ENCODE measurements around the gene LOXL3.

Gene LOXL3

DNA sequence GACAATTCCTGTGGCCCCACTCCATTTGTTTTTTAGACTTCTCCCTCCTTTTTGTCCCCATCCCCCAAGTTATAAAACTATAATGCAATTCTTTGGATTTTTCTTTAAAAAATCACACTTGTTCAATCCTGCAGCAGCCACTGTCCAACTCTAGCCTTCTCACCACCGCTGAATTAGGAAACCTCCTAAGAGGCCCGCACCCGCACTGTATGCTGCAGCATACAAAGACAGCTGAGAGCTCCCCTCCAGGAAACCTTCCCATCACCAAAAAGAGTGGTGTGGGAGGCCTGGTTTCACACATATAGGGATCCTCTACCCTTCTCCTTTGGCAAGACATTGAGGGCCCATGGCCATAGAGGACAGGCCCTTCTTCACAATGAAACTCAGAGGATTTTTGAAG, 49.2 kb downstream of the LOXL3 start:
- DNase-seq: no peak

DNA sequence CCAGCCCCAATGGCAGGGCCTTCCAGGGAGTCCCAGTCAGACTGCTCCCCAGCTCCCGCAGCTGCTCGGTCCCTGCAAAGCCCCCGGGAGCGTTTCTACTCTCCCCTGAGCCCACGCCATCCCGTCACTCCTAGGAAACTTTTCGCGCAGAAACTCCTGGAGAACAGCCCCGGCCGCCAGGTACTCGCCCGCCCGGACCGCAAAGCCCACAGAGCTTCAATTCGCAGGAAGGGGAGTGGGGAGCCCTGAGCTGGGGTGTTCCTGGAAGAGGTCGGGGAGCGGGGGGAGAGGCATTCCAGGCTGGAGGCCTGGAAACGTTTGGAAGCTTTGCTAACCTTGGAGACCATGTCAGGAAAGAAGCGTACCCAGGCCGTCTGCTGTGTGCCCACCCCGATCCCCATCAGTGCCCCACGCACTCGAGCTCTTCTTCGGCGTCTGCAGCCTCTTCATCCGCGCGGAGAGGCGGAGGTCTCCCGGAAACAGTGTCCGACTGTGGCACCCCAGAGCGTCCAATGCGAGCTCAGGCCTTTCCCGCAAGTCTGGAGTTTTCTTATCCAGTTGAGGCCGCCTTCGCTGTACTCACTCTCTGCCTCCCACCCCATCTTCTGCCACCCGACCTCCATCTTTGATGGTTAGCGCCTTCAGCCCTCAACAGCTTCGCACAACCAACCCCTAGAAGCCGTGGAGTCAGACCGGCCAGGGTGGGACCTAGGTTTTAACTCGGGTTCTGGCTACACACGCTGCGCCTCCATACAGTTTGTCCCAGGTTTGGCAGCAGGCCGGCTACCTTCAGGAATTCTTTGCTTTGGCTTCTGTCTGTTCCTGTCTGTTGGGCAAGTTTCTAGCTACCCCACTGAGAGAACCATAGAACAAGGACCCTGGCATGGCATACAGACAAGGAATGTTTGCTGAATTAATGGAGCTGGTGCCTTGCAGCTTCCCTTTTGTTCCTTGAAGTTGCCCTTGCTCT, 50.0 kb downstream of the LOXL3 start:
- no peak for DNase-seq

DNA sequence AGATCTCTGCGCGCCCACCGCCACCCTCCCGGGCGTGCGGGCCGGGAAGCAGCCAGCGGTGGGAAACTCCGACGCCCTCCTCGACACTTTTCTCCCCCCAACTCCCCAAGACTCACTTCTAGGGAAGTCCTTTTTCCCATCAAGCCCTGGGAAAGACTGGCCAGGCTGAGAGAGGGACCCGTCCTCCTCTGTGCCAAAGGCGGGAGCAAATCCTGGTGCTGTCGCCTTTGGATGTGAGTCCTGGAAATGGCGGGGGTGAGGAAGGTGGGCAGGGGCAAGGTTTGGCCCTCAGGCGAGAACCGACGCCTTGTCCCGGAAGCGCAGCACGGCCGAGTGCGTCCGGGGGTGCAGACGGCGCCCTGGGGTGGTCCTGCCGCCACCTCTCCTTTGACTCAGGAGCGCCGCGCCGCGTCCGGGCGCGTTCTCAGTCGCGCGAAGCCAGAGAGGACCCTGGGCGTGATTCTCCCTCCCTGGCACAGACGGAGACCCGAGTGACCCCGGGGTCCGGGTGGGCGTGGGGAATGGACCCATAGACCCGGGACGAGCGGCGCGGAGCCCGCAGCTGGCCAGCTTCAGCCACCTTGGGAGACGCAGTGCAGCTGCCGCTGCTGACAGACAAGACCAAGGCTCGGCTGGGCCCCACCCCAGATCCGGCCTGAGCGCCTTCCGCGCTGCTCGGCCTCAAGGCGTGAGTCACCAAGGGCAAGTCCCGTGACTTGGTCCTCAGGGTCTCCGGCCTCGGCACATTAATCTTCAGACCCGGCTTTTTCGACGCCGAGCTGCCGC, 50.8 kb downstream of the LOXL3 start:
- DNase-seq: no peak

DNA sequence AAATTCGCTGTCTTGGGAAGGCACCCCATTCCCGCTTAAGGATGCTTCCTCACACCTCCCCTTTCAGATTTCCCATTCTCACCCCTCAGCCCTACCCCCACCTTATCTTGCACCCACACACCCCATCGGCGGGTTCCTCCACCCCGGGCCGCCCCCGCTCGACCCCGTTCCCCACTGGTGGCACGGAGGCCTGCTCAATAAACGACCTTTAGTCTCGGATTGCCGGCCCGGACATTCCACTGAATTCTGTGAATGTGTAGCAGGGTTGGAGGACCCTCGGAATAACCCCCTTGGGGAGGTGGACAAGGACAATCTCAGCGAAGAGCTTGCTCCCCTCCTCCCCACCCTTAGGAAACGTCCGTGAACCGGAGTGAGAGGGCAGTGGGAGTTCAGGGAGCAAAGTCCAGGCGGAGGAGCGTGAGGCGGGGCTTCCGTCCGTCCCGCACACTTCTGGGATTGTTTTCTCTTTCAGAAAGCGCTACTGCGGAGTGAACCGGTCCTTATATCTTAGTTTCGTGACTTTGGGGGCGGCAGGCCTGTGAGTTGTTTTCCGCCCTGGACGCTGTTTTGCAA, 51.5 kb downstream of the LOXL3 start:
- DNase-seq: no peak

DNA sequence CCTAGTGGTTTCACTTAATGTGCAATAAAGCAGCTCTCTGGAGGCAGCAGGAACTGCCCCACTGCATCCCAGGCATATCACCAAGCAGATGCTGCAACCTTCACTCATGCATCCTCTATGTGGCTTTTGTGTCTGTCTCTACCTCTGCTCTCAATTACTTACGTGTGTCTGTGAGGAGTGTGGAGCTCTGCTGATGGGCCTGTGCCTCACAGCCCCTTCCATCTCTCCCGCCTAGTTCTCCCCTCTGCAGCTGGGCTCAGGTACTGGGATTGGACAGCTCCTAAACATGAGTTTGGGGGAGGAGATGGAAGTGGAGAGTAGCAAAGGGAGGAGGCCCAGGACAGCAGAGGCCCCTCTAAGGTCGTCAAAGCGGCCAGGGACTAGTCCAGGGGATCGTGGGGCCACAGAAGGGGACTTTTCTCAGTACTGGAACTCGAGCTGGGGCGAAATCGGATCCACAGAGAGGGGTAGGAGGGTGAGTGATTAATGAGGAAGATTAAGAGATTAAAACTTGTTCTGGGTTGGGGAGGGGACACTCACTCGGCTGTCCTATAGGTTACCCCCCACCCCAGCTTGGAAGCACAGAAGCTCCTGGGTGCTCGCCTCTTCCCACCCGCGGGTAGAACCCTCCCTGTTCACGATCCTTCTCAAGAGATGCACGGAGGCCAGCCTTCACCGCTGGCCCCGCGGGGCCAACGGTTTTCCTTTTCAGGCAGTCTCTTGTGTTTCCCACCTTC, 52.2 kb downstream of the LOXL3 start:
- no peak for DNase-seq

- DNase-seq: no peak
These were observed 53.2 kb downstream of the LOXL3 start for GRCh38 chr2:74500578-74500946.

DNA sequence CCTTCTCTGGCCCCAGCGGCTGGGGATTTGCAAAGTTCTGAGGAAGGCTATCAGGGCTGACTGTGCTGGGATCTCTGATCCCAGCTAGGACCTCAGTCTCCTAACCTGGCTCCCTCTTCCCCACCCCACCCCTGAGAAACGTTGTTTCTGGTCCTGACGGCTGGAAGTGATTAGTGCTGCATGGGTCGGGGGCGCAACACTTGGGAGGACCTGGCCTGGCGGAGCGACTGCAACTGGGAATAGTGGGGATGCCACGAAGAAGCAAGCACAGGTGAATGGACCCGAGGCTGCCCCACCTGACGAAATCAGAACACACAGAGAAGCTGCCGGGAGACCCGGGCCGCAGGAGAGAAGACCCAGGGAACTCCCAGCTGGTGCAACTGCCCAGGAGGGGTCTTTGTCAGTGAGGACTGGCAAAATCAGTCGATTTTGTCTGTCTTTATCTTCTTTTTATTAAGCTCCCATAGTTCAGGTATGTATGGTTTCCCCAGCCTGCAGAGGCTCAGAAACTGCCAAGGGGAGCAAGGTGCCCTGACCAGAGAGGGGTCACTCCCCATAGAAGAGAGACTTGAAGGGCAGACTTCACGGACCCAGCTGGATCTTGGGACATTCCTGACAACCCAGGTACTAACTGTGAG, 53.7 kb downstream of the LOXL3 start:
- DNase-seq: no peak

GRCh38 chr2:74499267-74499939, 54.3 kb downstream of the LOXL3 start, which contains the start of gene LBX2:
TSS of gene LBX2 (minus strand) at chr2:74499603. CDS start at chr2:74499537, 66 bp downstream.
- no peak for DNase-seq

GRCh38 chr2:74498500-74499266, 55.1 kb downstream of the LOXL3 start:
- no peak for DNase-seq

GRCh38 chr2:74497777-74498499, 55.8 kb downstream of the LOXL3 start:
- DNase-seq: no peak

DNA sequence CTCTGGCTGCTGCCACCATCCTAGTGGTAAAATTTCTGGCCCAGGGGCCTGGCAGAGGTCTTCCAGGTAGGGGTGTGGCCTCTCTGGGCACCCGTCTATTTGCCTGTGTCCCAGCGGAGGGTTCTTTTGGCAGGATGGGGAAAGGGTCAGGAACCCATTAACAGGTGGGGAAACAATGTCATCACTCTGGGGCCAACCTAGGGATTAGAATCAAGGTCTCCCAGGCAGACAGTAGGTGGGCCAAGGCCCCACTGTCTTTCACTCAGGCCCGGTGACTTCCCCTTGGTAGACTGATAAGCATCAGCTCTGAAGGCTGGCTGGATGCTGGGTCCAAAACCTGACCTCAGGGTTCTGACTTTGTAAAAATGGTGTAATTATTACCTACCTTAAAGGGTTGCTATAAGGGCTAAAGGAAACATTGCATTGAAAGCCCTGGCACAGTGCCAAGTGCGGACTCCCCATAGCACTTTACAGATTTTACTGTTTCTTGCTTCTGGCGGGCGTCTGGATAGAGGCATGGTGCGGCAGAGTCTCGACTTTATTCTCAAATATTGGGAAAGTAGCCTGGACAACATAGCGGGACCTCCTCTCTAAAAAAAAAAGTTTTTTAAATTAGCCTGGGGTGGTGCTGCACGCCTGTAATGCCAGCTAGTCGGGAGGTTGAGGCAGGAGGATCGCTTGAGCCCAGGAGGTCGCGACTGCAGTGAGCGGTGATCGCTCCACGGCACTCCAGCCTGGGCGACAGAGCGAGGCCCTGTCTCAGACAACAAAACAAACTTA, 56.6 kb downstream of the LOXL3 start:
- DNase-seq: no peak

- no peak for DNase-seq
These were observed 58.3 kb downstream of the LOXL3 start for GRCh38 chr2:74495440-74495839.

DNA sequence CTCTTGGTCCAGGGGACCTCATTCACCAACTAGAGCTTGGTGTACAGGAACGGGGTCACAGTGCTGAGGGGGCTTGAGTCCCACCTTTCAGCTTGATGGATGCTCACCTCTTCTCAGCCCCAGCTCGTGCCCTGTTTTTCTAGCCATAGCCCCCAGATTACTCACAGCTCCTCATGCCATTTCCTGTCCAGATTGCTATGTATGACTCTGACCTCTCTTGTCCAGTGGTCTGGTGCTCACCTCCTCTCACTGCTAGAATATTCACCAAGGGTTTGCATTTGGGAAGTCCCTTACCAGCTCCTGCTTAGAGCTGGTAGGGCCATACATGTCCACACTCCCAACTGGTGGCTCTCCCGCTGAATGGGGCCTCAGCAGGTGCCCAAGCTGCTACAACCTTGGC, 60.2 kb downstream of the LOXL3 start:
- no peak for DNase-seq

GRCh38 chr2:74491648-74492544, 61.8 kb downstream of the LOXL3 start:
- DNase-seq: no peak

DNA sequence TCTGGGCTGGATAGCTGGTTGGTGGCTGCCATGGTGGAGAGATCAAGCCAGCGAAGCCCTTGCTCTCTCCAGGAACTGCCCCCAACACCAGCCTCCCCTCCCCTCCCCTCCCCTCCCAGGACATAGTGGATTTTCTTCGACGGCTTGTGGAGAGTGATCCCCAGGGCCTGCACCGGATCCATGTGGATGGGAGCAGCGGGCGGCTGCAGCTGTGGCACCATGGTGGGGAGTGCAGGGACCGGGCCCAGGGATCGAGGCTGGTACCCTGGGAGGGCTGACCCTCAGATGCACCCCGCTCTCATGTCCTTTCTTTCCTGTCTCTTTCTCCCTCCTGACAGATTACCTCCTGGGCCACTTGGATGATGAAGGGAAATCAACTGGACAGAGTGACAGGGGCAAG, 63.8 kb downstream of the LOXL3 start:
- DNase-seq: no peak

- DNase-seq: no peak
These were observed 64.9 kb downstream of the LOXL3 start for GRCh38 chr2:74488643-74489481.

GRCh38 chr2:74486141-74486540, 67.6 kb downstream of the LOXL3 start:
- DNase-seq: no peak

Measured in NCI-H524 treated with DMSO at 0.1 percent for 48 hours (cell line).